GM21825 (cell line): Measurements from ENCODE around the gene PKD2L2.
"Not testable (repeated sequence)": the region's sequence is repeated elsewhere in the genome, so short reads cannot be mapped to it uniquely, and the experiment has no call there.

Source experiments
- ATAC-seq: cut with Tn5 transposase; IDR thresholded peaks from one replicate; pipeline ENCODE4 v1.9.1; 2021; ENCODE audit warnings: mild to moderate bottlenecking, moderate library complexity; ENCODE audit not compliant: unreplicated experiment

The PKD2L2 gene

GRCh38 chr5:137954131-137954879 is 65.0 kb downstream of the PKD2L2 start:
- ATAC-seq = no peak

- no peak for ATAC-seq
These were observed 68.7 kb downstream of the PKD2L2 start for GRCh38 chr5:137957948-137958347.

GRCh38 chr5:137959488-137959887 is 70.2 kb downstream of the PKD2L2 start:
- ATAC-seq = no peak

DNA sequence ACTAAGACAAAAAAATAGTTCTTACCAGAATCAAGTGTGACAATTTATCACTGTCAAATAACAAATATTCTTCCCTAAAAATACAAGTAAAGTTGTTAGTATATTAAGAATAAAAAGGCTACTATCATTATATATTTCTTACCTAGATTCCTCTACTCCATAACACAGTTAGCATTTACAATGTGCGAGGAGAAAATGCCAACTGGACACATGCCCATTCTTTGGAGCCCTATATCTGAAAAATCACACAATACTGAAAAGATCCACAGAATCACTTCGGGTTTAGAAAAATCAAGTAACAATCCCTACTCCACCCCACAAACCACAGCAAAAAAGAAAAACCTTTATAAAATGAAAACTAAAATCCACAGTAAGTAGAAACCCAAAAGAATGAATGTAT is 70.9 kb downstream of the PKD2L2 start:
- ATAC-seq = no peak

DNA sequence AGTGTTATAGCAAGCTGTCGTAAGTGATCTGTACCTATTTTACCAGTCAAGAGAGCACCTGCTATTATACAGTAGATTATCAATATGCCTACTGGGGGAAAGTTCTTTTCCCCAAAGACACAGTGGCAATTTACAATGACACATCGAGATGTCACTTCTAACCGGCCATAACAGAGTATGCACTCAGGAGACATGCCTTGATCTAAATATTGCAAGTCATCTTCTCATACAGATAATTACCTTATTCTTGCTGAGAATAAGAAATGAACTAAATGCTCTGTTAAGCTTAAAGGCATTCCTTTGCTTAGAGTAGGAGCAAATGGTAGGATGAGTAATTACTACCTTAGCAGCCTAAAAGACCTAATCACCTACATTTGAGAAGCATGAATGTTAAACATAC is 71.6 kb downstream of the PKD2L2 start:
- ATAC-seq = no peak

DNA sequence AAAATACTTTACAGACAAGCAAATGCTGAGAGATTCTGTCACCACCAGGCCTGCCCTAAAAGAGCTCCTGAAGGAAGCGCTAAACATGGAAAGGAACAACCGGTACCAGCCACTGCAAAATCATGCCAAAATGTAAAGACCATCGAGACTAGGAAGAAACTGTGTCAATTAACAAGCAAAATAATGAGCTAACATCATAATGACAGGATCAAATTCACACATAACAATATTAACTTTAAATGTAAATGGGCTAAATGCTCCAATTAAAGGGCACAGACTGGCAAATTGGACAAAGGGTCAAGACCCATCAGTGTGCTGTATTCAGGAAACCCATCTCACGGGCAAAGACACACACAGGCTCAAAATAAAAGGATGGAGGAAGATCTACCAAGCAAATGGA is 81.1 kb downstream of the PKD2L2 start:
- not testable (repeated sequence) for ATAC-seq

GRCh38 chr5:137975208-137975607 is 86.0 kb downstream of the PKD2L2 start:
- ATAC-seq = no peak

DNA sequence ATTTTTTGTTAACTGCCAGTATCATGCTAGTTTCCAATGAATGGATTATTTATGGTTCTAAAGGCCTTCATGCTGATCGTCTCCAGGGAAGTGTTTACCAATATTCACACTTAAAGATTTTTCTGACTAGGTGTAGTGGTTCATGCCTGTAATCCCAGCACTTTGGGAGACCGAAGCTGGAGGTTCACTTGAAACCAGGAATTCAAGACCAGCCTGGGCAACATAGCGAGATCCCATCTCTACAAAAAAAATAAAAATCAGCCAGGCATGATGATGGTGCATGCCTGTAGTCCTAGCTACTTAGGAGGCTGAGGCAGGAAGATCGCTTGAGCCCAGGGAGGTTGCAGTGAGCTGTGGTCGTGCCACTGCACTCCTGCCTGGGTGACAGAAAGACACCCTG is 100.2 kb downstream of the PKD2L2 start:
- no peak for ATAC-seq
